Right lobe of liver (tissue), 6 donors: ENCODE measurements around the gene ADGRD1. TPM values are rescaled to one million over a fixed set of nuclear protein-coding genes. Genes with fewer than 3 reads are reported as not detected.

Experiments used
- ATAC-seq, 4 donors: fragments of 200-7000 bp; cut with Tn5 transposase; one replicate each; pipeline ENCODE4 v1.9.1; 2020; ENCODE audit warnings: mild to moderate bottlenecking in 4 of 4, moderate library complexity in 4 of 4
- DNase-seq, 3 donors: peaks; one replicate each; pipeline ENCODE4 v3.0.0-alpha.2; 2020
- H3K27ac ChIP-seq, 3 donors: fragments of 200-600 bp; one replicate each; pipeline ENCODE4 v1.8.0; 2022
- H3K27me3 ChIP-seq, 2 donors: fragments of 200-600 bp; one replicate each; pipeline ENCODE4 v1.8.0; 2022
- H3K36me3 ChIP-seq, 4 donors: fragments of 200-600 bp; sonication (generic) in 1 of 4; one replicate each; pipeline versions ENCODE4 v1.5.1 to v1.8.0; 2017 to 2022; ENCODE audit warnings: control low read depth in 1 of 4
- H3K4me1 ChIP-seq, 4 donors: fragments of 200-600 bp; sonication (generic) in 1 of 4; one replicate each; pipeline versions ENCODE4 v1.5.1 to v1.8.0; 2017 to 2022; ENCODE audit warnings: control low read depth in 1 of 4
- H3K4me3 ChIP-seq, 3 donors: fragments of 200-600 bp; one replicate each; pipeline ENCODE4 v1.8.0; 2022
- H3K9me3 ChIP-seq, 4 donors: fragments of 200-600 bp; sonication (generic) in 1 of 4; one replicate each; pipeline versions ENCODE4 v1.5.1 to v1.8.0; 2017 to 2022; ENCODE audit warnings: control low read depth in 1 of 4
- CTCF ChIP-seq, 4 donors: fragments of 200-600 bp in 3 of 4; fragments of 450-650 bp in 1 of 4; IDR thresholded peaks; one replicate each; pipeline versions ENCODE4 v1.5.1 to v1.8.0; 2016 to 2022; ENCODE audit warnings: antibody characterized with exemption in 4 of 4, mild to moderate bottlenecking in 2 of 4
- POLR2A ChIP-seq: fragments of 450-650 bp; IDR thresholded peaks from one replicate; pipeline ENCODE4 v1.6.1; 2017; ENCODE audit warnings: antibody characterized with exemption, mild to moderate bottlenecking
- WGBS: methylation state at CpG from one replicate; pipeline ENCODE4 v1.1.6; 2018; ENCODE audit warnings: low coverage, low lambda C conversion rate; ENCODE audit not compliant: insufficient coverage; ENCODE audit errors: missing lambda C conversion rate; 5-methylcytosine and 5-hydroxymethylcytosine counted together
- intact Hi-C, 2 donors: fragments of 100-400 bp; cut with DNase I; formaldehyde crosslinking; loops; one replicate each; pipeline versions ENCODE4 v1.11.2 to v1.14.1; 2022
- total RNA-seq, 6 experiments: library from RNA; depleted of rRNA in 2 of 6; stranded (reverse); fragments of >200 nt in 2 of 6; fragmentation: NEBNext Ultra II Directional in 3 of 6; extraction: Animal tissue kit (Norgen Biotek cat#: 25700) in 3 of 6; gene quantifications; one replicate each; pipeline versions ENCODE4 v1.1.0 to v1.2.4, GENCODE V29; 2016 to 2023
- donor health status: DM: no; HTN: yes; CAD: no.
- donor health status: DM: no; HTN: no; CAD: no.
- donor health status: DM: no; HTN: no; CAD: no.
- donor health status: DM: no; HTN: yes; CAD: no.
- donor health status: DM: no; HTN: yes; CAD: no.

Gene ADGRD1
- total RNA-seq, 6 experiments from 2014 or later, result 4.7 to 17.0 (median 10.9) TPM

DNA sequence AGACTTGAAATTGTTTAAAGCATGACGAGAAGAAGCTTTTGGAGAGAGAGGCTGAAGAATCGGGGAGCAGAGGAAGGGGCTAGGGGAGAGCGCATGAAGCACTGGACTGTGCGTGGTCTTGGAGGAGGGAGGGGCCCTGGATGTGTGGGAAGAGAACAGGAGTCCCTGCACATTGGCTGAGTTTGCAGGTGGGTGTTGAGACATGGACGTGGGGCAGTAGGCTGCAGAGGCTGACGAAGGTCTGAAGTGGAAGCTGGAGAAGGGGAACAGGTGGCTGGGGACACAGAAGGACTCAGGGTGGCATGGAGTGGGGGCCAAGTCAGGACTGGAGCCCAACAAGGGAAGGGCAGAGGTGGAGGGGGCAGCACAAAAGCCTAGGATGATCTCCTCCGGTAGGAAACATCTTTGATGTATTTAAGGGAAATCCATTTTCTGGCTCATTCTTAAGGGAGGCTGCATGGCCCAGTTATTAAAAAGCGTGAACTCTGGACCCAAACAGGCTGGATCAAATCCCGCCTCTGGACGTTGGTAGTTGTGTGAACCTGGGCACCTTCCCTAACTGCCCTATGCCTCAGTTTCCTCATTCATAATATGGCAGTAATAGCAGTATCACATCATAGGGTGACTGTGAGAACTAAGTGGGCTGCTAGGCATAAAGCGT is 29.0 kb downstream of the ADGRD1 start:
- ATAC-seq, result no peak

DNA sequence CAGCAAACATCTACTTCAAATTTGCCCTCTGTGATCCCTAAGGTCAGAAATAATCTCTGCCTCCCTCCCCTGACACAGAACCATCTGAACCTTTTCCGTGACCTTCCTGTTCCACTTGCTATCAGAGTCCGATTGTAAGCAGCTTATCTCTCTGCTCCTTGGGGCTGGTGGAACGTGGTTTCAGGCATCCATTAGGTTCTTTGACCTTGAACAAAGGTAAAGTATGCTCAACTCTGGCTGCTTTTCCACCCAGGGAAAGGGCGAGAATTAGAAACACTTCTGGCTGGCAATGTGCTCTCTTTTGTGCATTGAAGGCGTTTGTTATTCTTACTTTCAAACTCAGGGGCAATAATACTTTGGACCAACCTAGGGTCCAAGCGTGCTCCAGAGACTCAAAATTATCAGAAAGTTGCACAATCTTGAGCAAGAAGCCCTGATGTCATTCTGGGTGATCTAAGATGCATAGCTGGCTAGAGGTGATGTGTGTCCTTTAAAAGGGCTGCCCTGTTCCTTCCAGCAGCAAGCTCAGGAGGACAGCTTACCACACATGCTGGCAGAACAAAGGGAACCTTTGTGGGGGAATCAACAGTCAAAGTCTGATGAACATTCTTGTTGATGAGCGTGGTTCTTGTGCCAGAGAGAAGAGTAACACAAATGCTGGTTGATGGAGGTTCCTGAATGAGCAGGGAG is 29.8 kb downstream of the ADGRD1 start:
- H3K4me1 ChIP-seq, result no peaks in the 10 kb centered on the region
- intact Hi-C loops, result no loop called here
- WGBS, result 43% methylated on average over 7 of the region's 7 CpGs
- H3K36me3 ChIP-seq, result no peaks in the 10 kb centered on the region
- H3K27me3 ChIP-seq, result no peaks in the 10 kb centered on the region
- DNase-seq, result no peak
- no peak overlapping the region for H3K27ac ChIP-seq
- peak in 1 of 4 donors; percentile 34 for ATAC-seq
- H3K4me3 ChIP-seq, result no peak overlapping the region
- TF ChIP-seq CTCF (IDR thresholded peaks at IDR 0.05), result no peak
- no peaks in the 10 kb centered on the region for H3K9me3 ChIP-seq

More for the DNA sequence above, 29.0 kb downstream of the ADGRD1 start:
- TF ChIP-seq POLR2A (no peak), CTCF (IDR thresholded peaks at IDR 0.05) (no peak)
- Histone ChIP-seq H3K27ac (no peak overlapping the region), H3K9me3 (no peaks in the 10 kb centered on the region), H3K4me3 (no peak overlapping the region), H3K4me1 (no peaks in the 10 kb centered on the region), H3K36me3 (no peaks in the 10 kb centered on the region), H3K27me3 (no peaks in the 10 kb centered on the region)
- DNase-seq, result no peak
- 60% methylated on average over 10 of the region's 11 CpGs for WGBS
- intact Hi-C loops, result no loop called here

DNA sequence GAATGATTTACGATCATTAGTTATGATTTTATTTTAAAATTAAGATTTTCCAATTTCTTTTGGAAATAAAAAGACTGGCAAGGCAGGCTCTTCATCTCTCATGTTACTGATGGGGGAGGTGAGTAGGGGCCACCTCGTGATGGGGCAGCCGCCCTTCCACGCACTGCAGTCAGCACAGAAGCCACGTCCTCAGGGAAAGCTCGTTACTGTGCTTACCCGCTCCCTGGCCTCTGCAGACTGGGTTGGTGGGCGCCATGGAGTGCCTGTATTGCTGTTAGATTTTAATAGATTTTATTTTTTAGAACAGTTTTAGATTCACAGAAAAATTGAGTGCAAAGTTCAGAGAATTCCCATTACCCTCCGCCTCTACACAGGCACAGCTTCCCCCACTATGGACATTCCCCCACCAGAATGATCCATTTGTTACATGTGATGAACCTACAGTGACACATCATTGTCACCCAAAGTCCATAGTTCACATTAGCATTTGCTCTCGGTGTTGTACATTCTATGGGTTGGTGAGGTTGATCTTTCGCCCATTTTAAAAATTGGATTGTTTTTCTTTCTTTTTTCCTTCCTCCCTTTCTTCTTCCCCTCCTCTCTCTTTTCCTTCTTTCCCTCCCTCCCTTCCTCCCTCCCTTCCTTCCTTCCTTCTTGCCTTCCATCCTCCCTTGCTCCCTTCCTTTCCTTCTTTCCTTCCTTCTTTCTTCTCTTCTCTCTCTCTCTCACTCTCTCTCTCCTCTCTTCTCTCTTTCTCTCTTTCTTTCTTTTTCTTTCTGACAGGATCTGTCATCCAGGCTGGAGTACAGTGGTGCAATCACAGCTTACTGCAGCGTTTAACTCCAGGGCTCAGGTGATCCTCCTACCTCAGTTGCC is 30.7 kb downstream of the ADGRD1 start:
- DNase-seq (no peak), ATAC-seq (peak in 2 of 4 donors; percentile 44 to 65)
- H3K4me3 ChIP-seq, result no peak overlapping the region
- WGBS, result 82% methylated on average over 11 of the region's 12 CpGs
- no peaks in the 10 kb centered on the region for H3K4me1 ChIP-seq
- H3K27me3 ChIP-seq, result no peaks in the 10 kb centered on the region
- no peaks in the 10 kb centered on the region for H3K36me3 ChIP-seq
- H3K9me3 ChIP-seq, result no peaks in the 10 kb centered on the region
- TF ChIP-seq POLR2A (no peak), CTCF (IDR thresholded peaks at IDR 0.05) (no peak)
- no peak overlapping the region for H3K27ac ChIP-seq
- intact Hi-C loops, result no loop called here

GRCh38 chr12:130987151-130987931 is 33.6 kb downstream of the ADGRD1 start:
- ATAC-seq, result peak in 3 of 4 donors; percentile 24 to 49 (median 44)
- H3K4me1 ChIP-seq, result no peaks in the 10 kb centered on the region
- intact Hi-C loops, result no loop called here

More at GRCh38 chr12:130987151-130987931, 33.6 kb downstream of the ADGRD1 start:
- WGBS, result 69% methylated on average over 10 of the region's 22 CpGs
- no peak for TF ChIP-seq POLR2A
- TF ChIP-seq CTCF (IDR thresholded peaks at IDR 0.05), result no peak
- no peaks in the 10 kb centered on the region for H3K9me3 ChIP-seq
- no peak overlapping the region for H3K27ac ChIP-seq
- no peaks in the 10 kb centered on the region for H3K27me3 ChIP-seq
- no peak for DNase-seq
- H3K4me3 ChIP-seq, result no peak overlapping the region
- H3K36me3 ChIP-seq, result no peaks in the 10 kb centered on the region
